ENCODE results near the gene SLC28A3. TPM values are rescaled to one million over a fixed set of nuclear protein-coding genes. Genes with fewer than 3 reads are reported as not detected.

SLC28A3 gene
- total RNA-seq, 6 donors from 2014 or later, result 0.11 to 3.6 (median 0.38) TPM

DNA sequence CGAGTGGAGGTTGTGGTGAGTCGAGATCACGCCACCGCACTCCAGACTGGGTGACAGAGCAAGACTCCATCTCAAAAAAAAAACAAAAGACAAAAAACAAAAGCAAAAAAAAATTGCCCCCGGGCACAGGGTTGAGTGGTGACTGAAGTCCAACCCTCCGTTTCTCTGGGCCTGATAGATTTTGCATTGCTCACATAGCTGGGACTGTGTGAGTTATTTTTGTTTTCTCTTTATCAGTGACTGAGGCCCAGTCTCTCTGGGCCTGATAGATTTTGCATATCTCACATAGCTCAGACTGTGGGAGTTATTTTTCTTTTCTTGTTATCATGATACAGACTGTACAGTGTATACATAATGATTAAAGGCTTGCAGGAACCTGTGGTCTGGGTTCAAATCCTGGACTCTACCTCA lies 2.6 kb upstream of the SLC28A3 start:
- Histone ChIP-seq H3K27me3 (no peaks in the 10 kb centered on the region), H3K36me3 (no peaks in the 10 kb centered on the region), H3K9me3 (no peaks in the 10 kb centered on the region), H3K27ac (no peak overlapping the region), H3K4me1 (no peaks in the 10 kb centered on the region), H3K4me3 (no peak overlapping the region)
- no peak for DNase-seq
- no peak for ATAC-seq (ENCODE audit: low FRiP score in 2 of 2)
- 86 to 89% methylated on average over 6 of the region's 6 CpGs for WGBS, 2 donors
- TF ChIP-seq EP300 (IDR thresholded peaks at IDR 0.05) (no peak), POLR2A (IDR thresholded peaks at IDR 0.05) (no peak), POLR2AphosphoS5 (IDR thresholded peaks at IDR 0.05) (no peak)
- TF ChIP-seq, protein P1, sequence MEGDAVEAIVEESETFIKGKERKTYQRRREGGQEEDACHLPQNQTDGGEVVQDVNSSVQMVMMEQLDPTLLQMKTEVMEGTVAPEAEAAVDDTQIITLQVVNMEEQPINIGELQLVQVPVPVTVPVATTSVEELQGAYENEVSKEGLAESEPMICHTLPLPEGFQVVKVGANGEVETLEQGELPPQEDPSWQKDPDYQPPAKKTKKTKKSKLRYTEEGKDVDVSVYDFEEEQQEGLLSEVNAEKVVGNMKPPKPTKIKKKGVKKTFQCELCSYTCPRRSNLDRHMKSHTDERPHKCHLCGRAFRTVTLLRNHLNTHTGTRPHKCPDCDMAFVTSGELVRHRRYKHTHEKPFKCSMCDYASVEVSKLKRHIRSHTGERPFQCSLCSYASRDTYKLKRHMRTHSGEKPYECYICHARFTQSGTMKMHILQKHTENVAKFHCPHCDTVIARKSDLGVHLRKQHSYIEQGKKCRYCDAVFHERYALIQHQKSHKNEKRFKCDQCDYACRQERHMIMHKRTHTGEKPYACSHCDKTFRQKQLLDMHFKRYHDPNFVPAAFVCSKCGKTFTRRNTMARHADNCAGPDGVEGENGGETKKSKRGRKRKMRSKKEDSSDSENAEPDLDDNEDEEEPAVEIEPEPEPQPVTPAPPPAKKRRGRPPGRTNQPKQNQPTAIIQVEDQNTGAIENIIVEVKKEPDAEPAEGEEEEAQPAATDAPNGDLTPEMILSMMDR (IDR thresholded peaks at IDR 0.05), result no peak

DNA sequence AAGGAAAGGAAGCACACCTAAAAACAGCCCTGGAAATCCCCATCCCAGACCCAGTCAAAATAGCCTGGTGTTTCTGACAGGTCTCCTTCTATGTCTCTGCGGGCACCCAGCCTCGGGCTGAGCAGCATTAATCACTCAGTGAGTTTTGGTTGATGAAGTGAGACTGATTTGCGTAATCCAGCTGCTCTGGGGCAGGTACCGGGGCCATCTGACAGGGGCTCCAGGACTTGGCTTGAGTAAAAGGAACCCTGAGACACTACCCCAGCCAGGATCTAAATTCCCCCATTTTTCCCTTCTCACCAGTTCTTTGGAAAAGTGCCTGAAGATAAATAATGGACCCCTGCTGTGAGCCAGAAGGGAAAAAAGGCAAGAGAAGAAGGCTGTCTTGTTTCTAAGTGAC lies 596 bp downstream of the SLC28A3 start:
- H3K4me1 ChIP-seq, result no peaks in the 10 kb centered on the region
- TF ChIP-seq EP300 (IDR thresholded peaks at IDR 0.05) (no peak), POLR2AphosphoS5 (IDR thresholded peaks at IDR 0.05) (no peak), POLR2A (IDR thresholded peaks at IDR 0.05) (no peak)
- TF ChIP-seq, protein P1 (IDR thresholded peaks at IDR 0.05), result no peak
- no peak overlapping the region for H3K27ac ChIP-seq
- H3K36me3 ChIP-seq, result no peaks in the 10 kb centered on the region
- no peaks in the 10 kb centered on the region for H3K9me3 ChIP-seq
- peak in 1 of 2 donors; percentile 27 for DNase-seq
- no peak for ATAC-seq (ENCODE audit: low FRiP score in 2 of 2)
- WGBS, 2 donors, result 58 to 63% methylated on average over 1 to 4 of the region's 4 CpGs
- H3K27me3 ChIP-seq, result no peaks in the 10 kb centered on the region
- no peak overlapping the region for H3K4me3 ChIP-seq

DNA sequence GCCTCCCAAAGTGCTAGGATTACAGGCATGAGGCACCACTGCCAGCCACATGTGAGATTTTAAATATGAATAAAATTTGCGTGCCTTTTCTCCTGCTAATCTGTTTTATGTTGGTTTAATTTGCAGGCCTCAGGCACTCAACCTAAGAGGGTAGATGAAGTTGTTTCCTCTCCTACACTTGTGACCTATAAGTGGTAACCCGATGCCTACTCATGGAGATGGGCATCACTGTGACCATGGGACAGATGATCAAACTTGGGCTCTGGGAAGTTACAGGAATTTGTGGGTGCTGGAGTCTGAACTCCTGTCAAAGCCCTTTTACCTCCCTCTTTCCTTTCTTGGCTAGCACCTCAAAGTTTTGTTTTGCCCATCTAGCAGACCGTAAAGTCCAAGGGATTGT lies 1.1 kb downstream of the SLC28A3 start:
- ATAC-seq (ENCODE audit: low FRiP score in 2 of 2) (no peak), DNase-seq (no peak)
- Histone ChIP-seq H3K9me3 (no peaks in the 10 kb centered on the region), H3K4me3 (no peak overlapping the region), H3K27me3 (no peaks in the 10 kb centered on the region), H3K4me1 (no peaks in the 10 kb centered on the region), H3K27ac (no peak overlapping the region), H3K36me3 (no peaks in the 10 kb centered on the region)
- no peak for TF ChIP-seq EP300 (IDR thresholded peaks at IDR 0.05)
- no peak for TF ChIP-seq POLR2AphosphoS5 (IDR thresholded peaks at IDR 0.05)
- no peak for TF ChIP-seq POLR2A (IDR thresholded peaks at IDR 0.05)
- TF ChIP-seq, protein P1 (IDR thresholded peaks at IDR 0.05), result no peak
- 67 to 68% methylated on average over 3 of the region's 3 CpGs for WGBS, 2 donors

DNA sequence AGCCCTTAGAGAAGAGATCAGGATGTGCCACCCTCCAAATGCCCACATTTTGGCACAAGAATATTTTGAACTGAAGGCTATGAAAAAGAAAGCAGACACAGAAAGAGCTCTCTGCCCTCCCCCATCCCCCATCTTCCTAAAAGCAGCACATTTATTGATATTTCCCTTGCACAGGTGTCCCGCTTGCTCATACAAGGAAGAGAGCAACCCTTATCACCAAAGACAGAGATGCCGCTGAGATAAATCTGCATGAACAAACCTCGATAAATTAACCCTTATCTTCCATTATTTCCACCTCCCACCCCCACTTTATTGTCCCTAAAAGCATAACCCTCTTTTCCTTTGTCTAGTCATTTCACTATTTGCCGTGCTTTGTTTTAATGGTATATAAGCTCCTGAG lies 1.8 kb downstream of the SLC28A3 start:
- H3K9me3 ChIP-seq, result no peaks in the 10 kb centered on the region
- H3K4me1 ChIP-seq, result no peaks in the 10 kb centered on the region
- H3K4me3 ChIP-seq, result no peak overlapping the region
- no peaks in the 10 kb centered on the region for H3K36me3 ChIP-seq
- DNase-seq, result no peak
- WGBS, 2 donors, result 81 to 87% methylated on average over 4 of the region's 4 CpGs
- no peak overlapping the region for H3K27ac ChIP-seq
- H3K27me3 ChIP-seq, result no peaks in the 10 kb centered on the region
- TF ChIP-seq POLR2AphosphoS5 (IDR thresholded peaks at IDR 0.05) (no peak), POLR2A (IDR thresholded peaks at IDR 0.05) (no peak), EP300 (IDR thresholded peaks at IDR 0.05) (no peak)
- TF ChIP-seq, protein P1 (IDR thresholded peaks at IDR 0.05), result no peak
- ATAC-seq (ENCODE audit: low FRiP score in 2 of 2), result no peak

DNA sequence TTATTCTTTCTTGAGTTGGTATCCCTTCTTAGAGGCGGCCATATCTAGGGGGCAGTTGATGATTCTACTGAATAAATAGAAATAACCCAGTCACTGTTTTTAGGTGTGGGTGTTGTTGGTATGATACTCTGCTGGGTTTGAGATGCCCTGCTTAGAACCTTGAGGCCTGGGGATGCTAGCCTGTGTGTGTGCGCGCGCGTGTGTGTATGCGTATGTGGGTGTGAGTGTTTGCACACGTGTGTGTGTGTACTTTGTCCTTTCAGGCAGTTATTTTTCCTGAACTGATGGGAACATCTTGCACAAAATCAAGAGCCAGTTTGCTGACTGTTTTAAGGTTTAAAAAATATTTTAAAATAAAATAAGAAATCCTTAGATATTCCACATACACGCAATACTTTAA lies 3.3 kb downstream of the SLC28A3 start:
- Histone ChIP-seq H3K9me3 (no peaks in the 10 kb centered on the region), H3K27me3 (no peaks in the 10 kb centered on the region), H3K4me3 (no peak overlapping the region), H3K36me3 (no peaks in the 10 kb centered on the region), H3K27ac (no peak overlapping the region), H3K4me1 (no peaks in the 10 kb centered on the region)
- peak in 1 of 2 donors; percentile 37 for DNase-seq
- TF ChIP-seq POLR2AphosphoS5 (IDR thresholded peaks at IDR 0.05) (no peak), EP300 (IDR thresholded peaks at IDR 0.05) (no peak), POLR2A (IDR thresholded peaks at IDR 0.05) (no peak)
- TF ChIP-seq, protein P1 (IDR thresholded peaks at IDR 0.05), result no peak
- WGBS, 2 donors, result 94 to 95% methylated on average over 8 of the region's 8 CpGs
- no peak for ATAC-seq (ENCODE audit: low FRiP score in 2 of 2)

All from upper lobe of left lung (tissue), 6 donors.